HepG2 (cell line): Measurements from ENCODE around the gene ING1. TPM values are rescaled to one million over a fixed set of nuclear protein-coding genes. Genes with fewer than 3 reads are reported as not detected.

Experiments
- BRD4 ChIP-seq: sonication (generic); formaldehyde crosslinking; IDR thresholded peaks from 2 replicates; pipeline ENCODE4 v1.4.0; 2020; ENCODE audit warnings: missing genetic modification reagents
- FLYWCH1 ChIP-seq: sonication (generic); formaldehyde crosslinking; IDR thresholded peaks from 2 replicates; pipeline ENCODE4 v1.8.1; 2023; ENCODE audit warnings: mild to moderate bottlenecking, missing genetic modification reagents
- GABPA ChIP-seq, 2 experiments: IDR thresholded peaks; 2 replicates each; pipeline ENCODE4 v1.6.1; 2011 to 2016; ENCODE audit warnings: low read depth in 2 of 2, low read length in 1 of 2, missing biosample characterization in 1 of 2, missing genetic modification characterization in 1 of 2
- KAT2B ChIP-seq: fragments of 150-350 bp; IDR thresholded peaks from 2 replicates; pipeline ENCODE4 v1.6.1; 2014; ENCODE audit warnings: low read depth, low read length, borderline replicate concordance
- LCORL ChIP-seq, 2 experiments: fragments of 450-650 bp in 1 of 2; sonication (generic) in 1 of 2; formaldehyde crosslinking in 1 of 2; IDR thresholded peaks; 2 replicates each; pipeline versions ENCODE4 v1.5.0 to v1.6.1; 2017 to 2020; ENCODE audit warnings: antibody characterized with exemption in 1 of 2, missing genetic modification reagents in 1 of 2
- MIER3 ChIP-seq: IDR thresholded peaks from 2 replicates; pipeline ENCODE4 v1.6.1; 2016; ENCODE audit warnings: missing compliant biosample characterization, borderline replicate concordance
- MLLT10 ChIP-seq: sonication (generic); formaldehyde crosslinking; IDR thresholded peaks from 2 replicates; pipeline ENCODE4 v1.4.0; 2020; ENCODE audit warnings: missing genetic modification reagents
- NCOR1 ChIP-seq: fragments of 200-600 bp; sonication (generic); IDR thresholded peaks from 2 replicates; pipeline ENCODE4 v1.7.0; 2017; ENCODE audit warnings: antibody characterized with exemption, low read length, borderline replicate concordance
- RBAK ChIP-seq: sonication (generic); formaldehyde crosslinking; IDR thresholded peaks from 2 replicates; pipeline ENCODE4 v1.5.1; 2020; ENCODE audit warnings: mild to moderate bottlenecking, missing genetic modification reagents
- RFX5 ChIP-seq: IDR thresholded peaks from 2 replicates; pipeline ENCODE4 v1.6.1; 2011; ENCODE audit warnings: low read depth, low read length, improper control_type of control experiment
- RORA ChIP-seq: sonication (generic); formaldehyde crosslinking; IDR thresholded peaks from 2 replicates; pipeline ENCODE4 v1.5.0; 2020; ENCODE audit warnings: mild to moderate bottlenecking, missing genetic modification reagents, moderate library complexity
- SIN3A ChIP-seq: IDR thresholded peaks from 2 replicates; pipeline ENCODE4 v1.6.1; 2011; ENCODE audit warnings: low read depth, mild to moderate bottlenecking, control low read depth, low read length, borderline replicate concordance
- SP4 ChIP-seq: sonication (generic); formaldehyde crosslinking; IDR thresholded peaks from 2 replicates; pipeline ENCODE4 v1.8.1; 2023; ENCODE audit warnings: mild to moderate bottlenecking, missing genetic modification reagents
- TAF1 ChIP-seq: sonication (generic); formaldehyde crosslinking; IDR thresholded peaks from 2 replicates; pipeline ENCODE4 v1.4.0; 2020; ENCODE audit warnings: missing genetic modification reagents
- ZBTB21 ChIP-seq: sonication (generic); formaldehyde crosslinking; IDR thresholded peaks from 2 replicates; pipeline ENCODE4 v1.4.0; 2020; ENCODE audit warnings: missing genetic modification reagents
- ZBTB44 ChIP-seq: sonication (generic); formaldehyde crosslinking; IDR thresholded peaks from 2 replicates; pipeline ENCODE4 v1.4.0; 2020; ENCODE audit warnings: missing genetic modification reagents
- ZNF205 ChIP-seq: IDR thresholded peaks from 2 replicates; pipeline ENCODE4 v1.6.1; 2018; ENCODE audit warnings: missing biosample characterization, missing genetic modification reagents
- ZNF234 ChIP-seq: sonication (generic); formaldehyde crosslinking; conservative IDR thresholded peaks from 2 replicates; pipeline ENCODE4 v1.5.1; 2020; ENCODE audit warnings: mild to moderate bottlenecking, missing genetic modification reagents
- ZNF318 ChIP-seq: sonication (generic); formaldehyde crosslinking; IDR thresholded peaks from 2 replicates; pipeline ENCODE4 v1.4.0; 2020; ENCODE audit warnings: mild to moderate bottlenecking, missing genetic modification reagents
- ZNF784 ChIP-seq: sonication (generic); formaldehyde crosslinking; IDR thresholded peaks from 2 replicates; pipeline ENCODE4 v1.5.1; 2020; ENCODE audit warnings: missing genetic modification reagents, mild to moderate bottlenecking, borderline replicate concordance
- polyA plus RNA-seq, 8 experiments: library from polyadenylated mRNA; depleted of rRNA in 3 of 8; stranded (reverse) in 7 of 8; unstranded in 1 of 8; fragments of >200 nt; fragmentation: Illumina TruSeq in 4 of 8; extraction: Trizol in 4 of 8; gene quantifications; 2 replicates each; pipeline versions ENCODE4 v1.2.1 to v1.2.3, GENCODE V29; 2011 to 2016; ENCODE audit warnings: low read depth in 4 of 8, missing spikeins in 1 of 8, mixed read lengths in 1 of 8; ENCODE audit not compliant: insufficient read depth in 1 of 8
- total RNA-seq, 5 experiments: library from RNA; depleted of rRNA; stranded (reverse); fragments of >200 nt; fragmentation: Illumina TruSeq; extraction: Trizol; gene quantifications; 2 replicates each; pipeline ENCODE4 v1.2.3, GENCODE V29; 2016; ENCODE audit warnings: low read depth in 1 of 5

Gene ING1
- total and polyA plus RNA-seq, 2 of the 13 experiments (the other 11 are each of a cell fraction or from before 2014, with no cell fraction given): 8.1 to 16.1 TPM

- TF ChIP-seq ZNF318 (CRISPR knock-in tag): no peak
- no peak for TF ChIP-seq KAT2B
- TF ChIP-seq GABPA (IDR thresholded peaks at IDR 0.05; ENCODE audit: low read depth, low read length): no peak
- TF ChIP-seq GABPA (CRISPR knock-in tag; IDR thresholded peaks at IDR 0.05; ENCODE audit: low read depth): no peak
- 0 out of 2 replicates have a peak, but pooled peaks have one; percentile 13 for TF ChIP-seq SIN3A
- no peak for TF ChIP-seq RFX5
- no peak for TF ChIP-seq RBAK (CRISPR knock-in tag)
- no peak for TF ChIP-seq TAF1 (CRISPR knock-in tag)
- TF ChIP-seq SP4 (CRISPR knock-in tag): no peak
- TF ChIP-seq ZNF205 (CRISPR knock-in tag): no peak
- TF ChIP-seq BRD4 (CRISPR knock-in tag): 0 out of 2 replicates have a peak, but pooled peaks have one; percentile 16
- TF ChIP-seq NCOR1: no peak
- TF ChIP-seq ZNF234 (CRISPR knock-in tag): no peak
- no peak for TF ChIP-seq MLLT10
- no peak for TF ChIP-seq ZBTB21 (CRISPR knock-in tag)
- TF ChIP-seq FLYWCH1 (CRISPR knock-in tag): no peak
- no peak for TF ChIP-seq RORA (CRISPR knock-in tag)
- TF ChIP-seq ZBTB44: no peak
- TF ChIP-seq MIER3: no peak
- TF ChIP-seq LCORL (IDR thresholded peaks at IDR 0.05): no peak
- no peak for TF ChIP-seq LCORL (CRISPR knock-in tag; IDR thresholded peaks at IDR 0.05)
- no peak for TF ChIP-seq ZNF784
Observed at GRCh38 chr13:110705356-110705825, 8.1 kb upstream of the ING1 start (continued).
